Measurements from ENCODE around the gene MIOS.

MIOS gene

DNA sequence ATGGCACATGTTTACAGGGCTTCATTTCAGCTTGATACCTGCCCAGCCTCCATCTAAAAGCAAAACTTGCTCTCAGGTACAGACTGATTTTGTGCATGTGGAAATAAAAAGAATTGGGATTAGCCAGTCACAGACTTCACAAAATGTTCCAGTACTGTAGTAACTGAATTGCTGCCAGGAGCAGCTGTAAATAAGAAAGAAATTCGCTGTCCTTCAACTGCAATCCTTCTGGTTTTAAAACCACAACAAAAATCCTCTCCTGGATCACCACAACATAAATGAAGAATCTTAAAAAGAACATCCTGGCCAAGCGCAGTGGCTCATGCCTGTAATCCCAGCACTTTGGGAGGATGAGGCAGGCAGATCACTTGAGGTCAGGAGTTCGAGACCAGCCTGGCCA, 3.9 kb upstream of the MIOS start:
- Histone ChIP-seq H3K4me3 (ENCODE audit: low read length) (no peak overlapping the region), H3K27me3 (ENCODE audit: insufficient read depth, low read length) (no peaks in the 10 kb centered on the region), H3K36me3 (ENCODE audit: insufficient read depth, low read length) (no peaks in the 10 kb centered on the region), H3K9me3 (ENCODE audit: low read length) (peaks cover 2% of the 10 kb centered on the region), H3K4me1 (ENCODE audit: insufficient read depth, low read length) (peaks cover 4% of the 10 kb centered on the region), H2AFZ (ENCODE audit: low read depth, low read length) (no peak overlapping the region)

- H3K4me1 ChIP-seq (ENCODE audit: insufficient read depth, low read length), result peaks cover 9% of the 10 kb centered on the region
- H3K36me3 ChIP-seq (ENCODE audit: insufficient read depth, low read length), result no peaks in the 10 kb centered on the region
- H3K4me3 ChIP-seq (ENCODE audit: low read length), result no peak overlapping the region
- no peaks in the 10 kb centered on the region for H3K27me3 ChIP-seq (ENCODE audit: insufficient read depth, low read length)
- peaks cover 2% of the 10 kb centered on the region for H3K9me3 ChIP-seq (ENCODE audit: low read length)
- no peak overlapping the region for H2AFZ ChIP-seq (ENCODE audit: low read depth, low read length)
Observed at GRCh38 chr7:7563269-7563668, 3.4 kb upstream of the MIOS start.

DNA sequence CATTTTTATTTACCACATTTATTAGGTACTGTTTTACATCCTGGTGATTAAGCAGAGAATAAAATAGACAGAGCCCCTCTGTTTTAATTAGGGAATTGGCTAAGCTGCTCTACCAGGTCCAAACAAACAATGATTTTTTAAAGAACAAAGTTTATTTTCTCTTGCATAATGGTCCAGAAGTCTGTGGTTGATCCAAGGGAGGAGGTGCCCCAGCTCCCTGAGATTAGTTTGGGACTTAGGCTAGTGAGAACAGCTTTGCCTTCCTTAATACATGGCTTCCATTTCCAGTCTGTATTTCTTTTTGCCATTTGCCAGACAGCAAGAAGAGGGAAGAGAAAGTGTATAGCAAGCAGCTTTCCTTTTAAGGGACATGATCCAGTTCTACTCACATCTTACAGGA, 2.9 kb upstream of the MIOS start:
- peaks cover 2% of the 10 kb centered on the region for H3K9me3 ChIP-seq (ENCODE audit: low read length)
- H3K27me3 ChIP-seq (ENCODE audit: insufficient read depth, low read length), result no peaks in the 10 kb centered on the region
- H2AFZ ChIP-seq (ENCODE audit: low read depth, low read length), result no peak overlapping the region
- H3K4me1 ChIP-seq (ENCODE audit: insufficient read depth, low read length), result peaks cover 15% of the 10 kb centered on the region
- no peaks in the 10 kb centered on the region for H3K36me3 ChIP-seq (ENCODE audit: insufficient read depth, low read length)
- no peak overlapping the region for H3K4me3 ChIP-seq (ENCODE audit: low read length)

- Histone ChIP-seq H3K4me1 (ENCODE audit: insufficient read depth, low read length) (peaks cover 18% of the 10 kb centered on the region), H3K4me3 (ENCODE audit: low read length) (no peak overlapping the region), H3K36me3 (ENCODE audit: insufficient read depth, low read length) (no peaks in the 10 kb centered on the region), H3K9me3 (ENCODE audit: low read length) (peaks cover 2% of the 10 kb centered on the region), H3K27me3 (ENCODE audit: insufficient read depth, low read length) (no peaks in the 10 kb centered on the region), H2AFZ (ENCODE audit: low read depth, low read length) (no peak overlapping the region)
Observed at GRCh38 chr7:7564323-7564780, 2.3 kb upstream of the MIOS start.

DNA sequence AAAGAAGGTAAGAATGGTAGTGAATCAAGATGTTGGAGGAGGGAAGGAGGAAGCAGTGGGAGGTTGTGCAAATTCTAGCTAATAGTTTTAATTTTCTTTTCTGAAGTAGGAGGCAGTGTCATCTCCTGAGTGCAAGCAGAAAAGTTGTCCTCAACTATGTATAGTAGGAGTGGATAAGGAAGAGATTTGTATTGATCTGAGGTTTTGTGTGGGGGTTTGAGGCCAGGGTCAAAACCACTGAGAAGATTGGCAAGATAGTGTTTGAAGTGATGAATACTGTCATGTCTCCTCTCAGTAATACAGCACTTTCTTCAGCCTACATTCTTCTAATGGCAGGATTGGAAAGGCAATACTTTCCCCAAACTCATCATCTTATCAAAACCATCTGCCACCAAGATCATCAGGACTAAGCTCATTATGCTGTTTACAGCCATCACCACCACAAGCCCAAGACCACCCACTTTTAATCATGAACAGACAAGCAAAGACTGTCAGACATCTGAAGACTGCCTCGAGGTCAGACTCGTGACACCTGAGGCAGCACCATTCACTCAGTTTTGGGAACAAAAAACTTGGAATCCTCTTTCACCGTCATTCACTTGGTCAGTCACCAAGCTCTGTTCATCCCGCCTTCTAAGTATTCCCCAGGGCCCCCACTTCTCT, 1.5 kb upstream of the MIOS start:
- H3K27me3 ChIP-seq (ENCODE audit: insufficient read depth, low read length), result no peaks in the 10 kb centered on the region
- H3K4me1 ChIP-seq (ENCODE audit: insufficient read depth, low read length), result peaks cover 18% of the 10 kb centered on the region
- H2AFZ ChIP-seq (ENCODE audit: low read depth, low read length), result no peak overlapping the region
- H3K9me3 ChIP-seq (ENCODE audit: low read length), result no peaks in the 10 kb centered on the region
- peaks cover 4% of the 10 kb centered on the region for H3K36me3 ChIP-seq (ENCODE audit: insufficient read depth, low read length)
- no peak overlapping the region for H3K4me3 ChIP-seq (ENCODE audit: low read length)

DNA sequence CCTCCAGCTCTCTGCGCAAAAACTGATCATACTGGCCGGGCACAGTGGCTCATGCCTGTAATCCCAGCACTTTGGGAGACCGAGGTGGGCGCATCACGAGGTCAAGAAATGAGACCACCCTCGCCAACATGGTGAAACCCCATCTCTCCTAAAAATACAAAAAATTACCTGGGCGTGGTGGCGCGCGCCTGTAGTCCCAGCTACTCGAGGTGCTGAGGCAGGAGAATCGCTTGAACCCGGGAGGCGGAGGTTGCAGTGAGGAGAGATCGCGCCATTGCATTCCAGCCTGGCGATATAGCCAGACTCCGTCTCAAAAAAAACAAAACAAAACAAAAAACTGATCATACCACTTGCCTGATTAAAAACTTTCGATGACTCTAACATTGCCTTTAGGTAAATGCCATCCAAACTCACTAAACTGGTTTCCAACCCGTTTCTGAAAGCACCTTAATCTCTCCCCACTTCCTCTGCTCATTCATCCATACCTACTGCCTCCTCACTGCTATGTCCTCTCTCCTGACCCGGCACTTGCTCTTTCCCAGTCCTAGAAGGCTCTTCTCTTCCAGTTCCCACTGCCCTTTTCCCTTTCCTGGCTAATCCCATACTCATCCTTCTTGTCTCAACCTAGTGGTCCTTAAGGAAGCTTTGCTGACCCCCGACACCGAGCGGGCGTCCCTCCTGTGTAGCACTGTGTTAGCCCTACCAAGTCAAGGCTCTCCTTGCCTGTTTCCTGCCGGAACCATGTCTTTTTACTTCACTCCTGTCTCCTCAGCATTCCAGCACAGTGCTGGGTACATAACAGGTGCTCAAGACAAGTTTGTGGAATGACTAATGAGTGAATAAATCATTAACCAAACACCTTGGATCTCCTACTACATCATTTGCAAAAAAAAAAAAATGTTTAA, 686 bp upstream of the MIOS start:
- H2AFZ ChIP-seq (ENCODE audit: low read depth, low read length), result peak overlapping the region; percentile 78
- H3K9me3 ChIP-seq (ENCODE audit: low read length), result peaks cover 3% of the 10 kb centered on the region
- peaks cover 18% of the 10 kb centered on the region for H3K4me1 ChIP-seq (ENCODE audit: insufficient read depth, low read length)
- peak overlapping the region; percentile 99 for H3K4me3 ChIP-seq (ENCODE audit: low read length)
- H3K36me3 ChIP-seq (ENCODE audit: insufficient read depth, low read length), result peaks cover 7% of the 10 kb centered on the region
- no peaks in the 10 kb centered on the region for H3K27me3 ChIP-seq (ENCODE audit: insufficient read depth, low read length)

DNA sequence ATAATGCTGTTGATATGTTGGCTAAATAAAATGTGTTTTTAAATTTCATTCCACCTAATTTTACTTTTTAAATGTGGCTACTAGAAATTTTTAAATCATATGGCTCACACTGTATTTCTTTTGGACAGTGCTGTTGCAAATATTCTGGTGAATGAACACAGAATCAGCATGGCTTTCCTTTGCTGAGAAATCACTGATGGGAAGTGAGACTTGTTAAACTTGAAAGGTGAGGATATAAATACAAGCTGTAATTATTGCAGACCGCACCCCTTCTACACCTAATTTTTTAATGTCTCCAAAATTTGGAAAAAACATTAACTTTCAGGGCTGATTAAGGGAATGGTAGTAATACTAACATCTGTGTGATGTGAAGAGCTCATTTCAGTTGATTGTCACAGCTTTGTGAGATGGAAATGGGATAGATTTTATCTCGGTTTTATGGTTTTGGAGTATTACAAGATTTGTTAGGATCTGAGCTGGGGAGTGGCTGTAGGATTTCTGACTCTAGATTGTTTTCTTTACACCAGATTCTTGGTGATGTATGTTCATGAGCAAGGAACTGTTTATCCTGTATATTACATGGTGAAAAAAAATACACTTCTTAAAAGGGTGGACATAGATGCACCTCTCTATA, 1.3 kb downstream of the MIOS start:
- Histone ChIP-seq H3K9me3 (ENCODE audit: low read length) (peaks cover 11% of the 10 kb centered on the region), H3K27me3 (ENCODE audit: insufficient read depth, low read length) (no peaks in the 10 kb centered on the region), H3K4me3 (ENCODE audit: low read length) (peak overlapping the region; percentile 99), H3K4me1 (ENCODE audit: insufficient read depth, low read length) (peaks cover 18% of the 10 kb centered on the region), H2AFZ (ENCODE audit: low read depth, low read length) (peak overlapping the region; percentile 78), H3K36me3 (ENCODE audit: insufficient read depth, low read length) (peaks cover 22% of the 10 kb centered on the region)

DNA sequence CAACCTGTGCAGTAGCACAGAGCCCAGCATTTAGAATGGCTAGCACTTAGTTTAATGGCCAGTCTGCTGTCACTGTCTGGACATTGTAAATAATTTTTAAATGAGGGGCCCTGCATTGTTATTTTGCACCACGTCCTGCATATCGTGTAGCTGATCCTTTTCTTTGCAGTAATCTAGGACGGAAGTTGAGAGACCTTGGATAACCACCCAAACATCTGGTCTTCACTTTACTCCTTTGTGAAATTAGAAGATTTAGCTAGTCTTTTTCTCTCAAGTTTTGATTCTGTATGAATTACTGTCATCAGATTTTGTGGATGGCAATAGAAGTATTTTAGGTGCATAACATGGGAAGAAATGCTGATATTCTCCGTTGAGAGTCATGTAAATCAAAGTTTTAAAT, 1.9 kb downstream of the MIOS start:
- Histone ChIP-seq H3K27me3 (ENCODE audit: insufficient read depth, low read length) (no peaks in the 10 kb centered on the region), H3K4me3 (ENCODE audit: low read length) (peak overlapping the region; percentile 99), H3K36me3 (ENCODE audit: insufficient read depth, low read length) (peaks cover 27% of the 10 kb centered on the region), H3K4me1 (ENCODE audit: insufficient read depth, low read length) (peaks cover 18% of the 10 kb centered on the region), H3K9me3 (ENCODE audit: low read length) (peaks cover 15% of the 10 kb centered on the region), H2AFZ (ENCODE audit: low read depth, low read length) (no peak overlapping the region)

- H3K36me3 ChIP-seq (ENCODE audit: insufficient read depth, low read length), result peaks cover 31% of the 10 kb centered on the region
- peaks cover 15% of the 10 kb centered on the region for H3K9me3 ChIP-seq (ENCODE audit: low read length)
- no peak overlapping the region for H3K4me3 ChIP-seq (ENCODE audit: low read length)
- H2AFZ ChIP-seq (ENCODE audit: low read depth, low read length), result no peak overlapping the region
- peaks cover 18% of the 10 kb centered on the region for H3K4me1 ChIP-seq (ENCODE audit: insufficient read depth, low read length)
- H3K27me3 ChIP-seq (ENCODE audit: insufficient read depth, low read length), result no peaks in the 10 kb centered on the region
Observed at GRCh38 chr7:7569081-7569527, 2.4 kb downstream of the MIOS start.

DNA sequence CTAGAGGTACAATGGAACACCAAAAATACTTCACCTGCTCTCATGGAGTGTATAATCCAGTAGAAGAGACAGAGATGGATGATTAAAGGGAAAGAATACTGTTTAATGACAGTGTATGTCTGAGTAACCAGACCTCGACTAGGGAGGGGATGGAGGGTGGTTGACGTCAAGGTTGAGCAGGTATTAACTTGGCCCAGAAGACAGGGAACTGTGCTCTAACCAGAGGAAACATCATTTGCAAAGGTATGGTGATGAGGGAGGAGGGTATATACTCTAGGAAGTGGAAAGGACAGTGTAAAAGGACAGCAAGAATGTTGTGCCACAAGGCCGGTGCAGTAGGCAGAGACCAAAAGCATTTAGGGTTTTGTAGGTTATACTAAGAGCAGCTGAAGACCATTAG, 2.9 kb downstream of the MIOS start:
- peaks cover 15% of the 10 kb centered on the region for H3K9me3 ChIP-seq (ENCODE audit: low read length)
- H3K4me1 ChIP-seq (ENCODE audit: insufficient read depth, low read length), result peaks cover 18% of the 10 kb centered on the region
- no peaks in the 10 kb centered on the region for H3K27me3 ChIP-seq (ENCODE audit: insufficient read depth, low read length)
- H2AFZ ChIP-seq (ENCODE audit: low read depth, low read length), result no peak overlapping the region
- H3K36me3 ChIP-seq (ENCODE audit: insufficient read depth, low read length), result peaks cover 34% of the 10 kb centered on the region
- H3K4me3 ChIP-seq (ENCODE audit: low read length), result no peak overlapping the region

- H3K4me1 ChIP-seq (ENCODE audit: insufficient read depth, low read length), result peaks cover 18% of the 10 kb centered on the region
- no peaks in the 10 kb centered on the region for H3K27me3 ChIP-seq (ENCODE audit: insufficient read depth, low read length)
- H3K36me3 ChIP-seq (ENCODE audit: insufficient read depth, low read length), result peaks cover 37% of the 10 kb centered on the region
- peaks cover 15% of the 10 kb centered on the region for H3K9me3 ChIP-seq (ENCODE audit: low read length)
- H2AFZ ChIP-seq (ENCODE audit: low read depth, low read length), result no peak overlapping the region
- no peak overlapping the region for H3K4me3 ChIP-seq (ENCODE audit: low read length)
Observed at GRCh38 chr7:7570584-7570983, 3.9 kb downstream of the MIOS start.

DNA sequence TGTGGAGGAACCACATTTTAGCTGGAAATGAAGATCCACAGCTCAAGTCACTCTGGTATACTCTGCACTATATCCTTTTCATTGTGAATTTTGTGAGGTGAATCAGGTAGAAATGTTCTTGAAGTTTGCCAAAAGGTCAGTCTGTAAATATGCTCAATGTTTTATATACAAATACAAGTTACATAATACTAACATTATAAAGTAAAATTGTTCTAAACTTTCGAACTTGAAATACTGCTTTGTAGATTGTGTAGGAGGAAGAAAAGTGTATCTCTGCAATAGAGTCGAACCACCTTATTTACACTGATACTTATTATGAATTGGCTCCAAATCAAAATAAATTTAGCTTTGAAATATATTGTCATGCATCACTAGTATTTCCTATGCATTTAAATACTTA, 7.0 kb downstream of the MIOS start:
- H3K36me3 ChIP-seq (ENCODE audit: insufficient read depth, low read length), result peaks cover 44% of the 10 kb centered on the region
- peaks cover 4% of the 10 kb centered on the region for H3K4me1 ChIP-seq (ENCODE audit: insufficient read depth, low read length)
- H2AFZ ChIP-seq (ENCODE audit: low read depth, low read length), result no peak overlapping the region
- no peaks in the 10 kb centered on the region for H3K27me3 ChIP-seq (ENCODE audit: insufficient read depth, low read length)
- H3K9me3 ChIP-seq (ENCODE audit: low read length), result peaks cover 16% of the 10 kb centered on the region
- no peak overlapping the region for H3K4me3 ChIP-seq (ENCODE audit: low read length)

- Histone ChIP-seq H2AFZ (ENCODE audit: low read depth, low read length) (no peak overlapping the region), H3K4me1 (ENCODE audit: insufficient read depth, low read length) (no peaks in the 10 kb centered on the region), H3K4me3 (ENCODE audit: low read length) (no peak overlapping the region), H3K27me3 (ENCODE audit: insufficient read depth, low read length) (no peaks in the 10 kb centered on the region), H3K9me3 (ENCODE audit: low read length) (peaks cover 12% of the 10 kb centered on the region), H3K36me3 (ENCODE audit: insufficient read depth, low read length) (peaks cover 39% of the 10 kb centered on the region)
Observed at GRCh38 chr7:7576344-7576743, 9.7 kb downstream of the MIOS start.

All from neuron (in vitro differentiated cells).